ENCODE measurements around the gene NEUROD2.

Gene NEUROD2

GRCh38 chr17:39635614-39636176 lies 28.0 kb upstream of the NEUROD2 start:
- DNase-seq (ENCODE audit: low read depth): no peak

- no peak for DNase-seq (ENCODE audit: low read depth)
Observed at GRCh38 chr17:39634384-39634871, 26.7 kb upstream of the NEUROD2 start.

GRCh38 chr17:39633570-39634183 lies 26.0 kb upstream of the NEUROD2 start:
- DNase-seq (ENCODE audit: low read depth): no peak

- no peak for DNase-seq (ENCODE audit: low read depth)
Observed at GRCh38 chr17:39632153-39632941, 24.6 kb upstream of the NEUROD2 start.

- no peak for DNase-seq (ENCODE audit: low read depth)
Observed at GRCh38 chr17:39631403-39631802, 23.7 kb upstream of the NEUROD2 start.

GRCh38 chr17:39629898-39630297 lies 22.2 kb upstream of the NEUROD2 start:
- no peak for DNase-seq (ENCODE audit: low read depth)

GRCh38 chr17:39629494-39629880 lies 21.8 kb upstream of the NEUROD2 start:
- DNase-seq (ENCODE audit: low read depth): no peak

- DNase-seq (ENCODE audit: low read depth): no peak
Observed at GRCh38 chr17:39628655-39629493, 21.2 kb upstream of the NEUROD2 start.

- DNase-seq (ENCODE audit: low read depth): no peak
Observed at GRCh38 chr17:39627712-39628516, 20.2 kb upstream of the NEUROD2 start.

GRCh38 chr17:39627047-39627711 lies 19.5 kb upstream of the NEUROD2 start:
- no peak for DNase-seq (ENCODE audit: low read depth)

- DNase-seq (ENCODE audit: low read depth): no peak
Observed at GRCh38 chr17:39626171-39627046, 18.7 kb upstream of the NEUROD2 start, which contains the start of gene PPP1R1B. TSS of gene PPP1R1B (plus strand) at chr17:39626952. CDS start at chr17:39627393, 441 bp downstream.

- DNase-seq (ENCODE audit: low read depth): no peak
Observed at GRCh38 chr17:39625198-39625785, 17.6 kb upstream of the NEUROD2 start.

GRCh38 chr17:39624313-39624712 lies 16.6 kb upstream of the NEUROD2 start:
- no peak for DNase-seq (ENCODE audit: low read depth)

- peak; percentile 81 for DNase-seq (ENCODE audit: low read depth)
Observed at GRCh38 chr17:39623356-39623950, 15.7 kb upstream of the NEUROD2 start.

- DNase-seq (ENCODE audit: low read depth): no peak
Observed at GRCh38 chr17:39622380-39623006, 14.8 kb upstream of the NEUROD2 start.

- peak; percentile 85 for DNase-seq (ENCODE audit: low read depth)
Observed at GRCh38 chr17:39621523-39622379, 14.0 kb upstream of the NEUROD2 start.

- DNase-seq (ENCODE audit: low read depth): no peak
Observed at GRCh38 chr17:39619786-39620101, 12.0 kb upstream of the NEUROD2 start.

Measured in stimulated activated CD8-positive, alpha-beta memory T cell treated with anti-CD3 and anti-CD28 coated beads, Interleukin-15, amount 100 ng/mL, for 1 hour (primary cell).